Endothelial cell (in vitro differentiated cells): ENCODE measurements around the gene TMEM271. TPM values are rescaled to one million over a fixed set of nuclear protein-coding genes. Genes with fewer than 3 reads are reported as not detected.

ENCODE experiments used
- DNase-seq: peaks from one replicate; pipeline ENCODE4 v3.0.0; 2021; ENCODE audit warnings: low spot score
- H3K27ac Mint-ChIP-seq: one replicate; pipeline ENCODE4 v1.8.0; 2021; ENCODE audit warnings: mixed read lengths, inconsistent platforms; ENCODE audit not compliant: unreplicated experiment
- H3K27me3 Mint-ChIP-seq: one replicate; pipeline ENCODE4 v1.8.0; 2021; ENCODE audit warnings: mild to moderate bottlenecking, moderate library complexity, mixed read lengths, inconsistent platforms; ENCODE audit not compliant: unreplicated experiment
- H3K36me3 Mint-ChIP-seq: one replicate; pipeline ENCODE4 v1.8.0; 2021; ENCODE audit warnings: mild to moderate bottlenecking, low read depth, mixed read lengths, inconsistent platforms; ENCODE audit not compliant: unreplicated experiment
- H3K4me1 Mint-ChIP-seq: one replicate; pipeline ENCODE4 v1.8.0; 2021; ENCODE audit warnings: mild to moderate bottlenecking, mixed read lengths, inconsistent platforms; ENCODE audit not compliant: unreplicated experiment
- H3K4me3 Mint-ChIP-seq: one replicate; pipeline ENCODE4 v1.8.0; 2021; ENCODE audit warnings: mild to moderate bottlenecking, mixed read lengths, inconsistent platforms; ENCODE audit not compliant: unreplicated experiment
- H3K9me3 Mint-ChIP-seq: one replicate; pipeline ENCODE4 v1.8.0; 2021; ENCODE audit warnings: mixed read lengths, inconsistent platforms; ENCODE audit not compliant: unreplicated experiment
- total RNA-seq: library from RNA; stranded (reverse); fragmentation: NEBNext Ultra II Directional; extraction: Animal tissue kit (Norgen Biotek cat#: 25700); gene quantifications from one replicate; pipeline ENCODE4 v1.2.1, GENCODE V29; 2021; ENCODE audit not compliant: unreplicated experiment
- TF ChIP-seq, protein P1 (sequence below): fragments of 200-600 bp; sonication (generic); IDR thresholded peaks from one replicate; pipeline ENCODE4 v1.5.0; 2021; ENCODE audit warnings: antibody characterized with exemption; ENCODE audit not compliant: unreplicated experiment

The TMEM271 gene
- total RNA-seq, 1 donor from 2014 or later: not detected

DNA sequence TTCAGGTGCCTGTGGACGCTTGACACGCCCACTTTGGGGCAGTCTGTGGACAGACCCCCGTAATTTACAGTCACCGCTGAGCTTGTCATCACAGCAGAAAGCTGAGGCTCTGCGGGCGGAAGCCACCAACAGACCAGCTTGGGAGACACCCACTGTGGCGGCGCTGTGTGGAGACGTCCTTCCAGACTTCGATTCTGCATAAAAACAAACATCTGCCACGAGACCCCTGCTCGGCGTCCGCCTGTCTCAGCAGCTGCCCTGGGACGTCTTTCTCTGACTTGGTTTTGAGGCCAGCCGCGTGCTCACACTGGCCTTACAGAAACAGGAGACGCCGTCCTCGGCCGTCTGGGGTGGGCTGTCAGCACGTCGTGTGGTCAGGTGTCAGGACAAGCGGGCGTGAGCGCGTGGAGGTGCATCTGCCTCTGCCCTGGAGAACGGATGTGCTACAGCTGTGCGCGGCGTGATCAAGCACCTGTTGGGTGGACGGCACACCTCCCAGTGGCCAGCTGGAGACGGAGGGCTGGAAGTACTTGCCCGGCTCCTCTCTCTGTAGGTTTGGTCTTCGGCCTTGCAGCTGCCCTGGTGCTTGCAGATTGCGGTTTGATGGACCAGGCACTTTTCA is 39.6 kb downstream of the TMEM271 start:
- Mint-ChIP-seq H3K4me3 (no peak overlapping the region), H3K27ac (no peak overlapping the region), H3K27me3 (peaks cover 12% of the 10 kb centered on the region), H3K36me3 (peaks cover 34% of the 10 kb centered on the region), H3K4me1 (no peaks in the 10 kb centered on the region), H3K9me3 (peaks cover 5% of the 10 kb centered on the region)
- no peak for DNase-seq
- TF ChIP-seq, protein P1, sequence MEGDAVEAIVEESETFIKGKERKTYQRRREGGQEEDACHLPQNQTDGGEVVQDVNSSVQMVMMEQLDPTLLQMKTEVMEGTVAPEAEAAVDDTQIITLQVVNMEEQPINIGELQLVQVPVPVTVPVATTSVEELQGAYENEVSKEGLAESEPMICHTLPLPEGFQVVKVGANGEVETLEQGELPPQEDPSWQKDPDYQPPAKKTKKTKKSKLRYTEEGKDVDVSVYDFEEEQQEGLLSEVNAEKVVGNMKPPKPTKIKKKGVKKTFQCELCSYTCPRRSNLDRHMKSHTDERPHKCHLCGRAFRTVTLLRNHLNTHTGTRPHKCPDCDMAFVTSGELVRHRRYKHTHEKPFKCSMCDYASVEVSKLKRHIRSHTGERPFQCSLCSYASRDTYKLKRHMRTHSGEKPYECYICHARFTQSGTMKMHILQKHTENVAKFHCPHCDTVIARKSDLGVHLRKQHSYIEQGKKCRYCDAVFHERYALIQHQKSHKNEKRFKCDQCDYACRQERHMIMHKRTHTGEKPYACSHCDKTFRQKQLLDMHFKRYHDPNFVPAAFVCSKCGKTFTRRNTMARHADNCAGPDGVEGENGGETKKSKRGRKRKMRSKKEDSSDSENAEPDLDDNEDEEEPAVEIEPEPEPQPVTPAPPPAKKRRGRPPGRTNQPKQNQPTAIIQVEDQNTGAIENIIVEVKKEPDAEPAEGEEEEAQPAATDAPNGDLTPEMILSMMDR: no peak

DNA sequence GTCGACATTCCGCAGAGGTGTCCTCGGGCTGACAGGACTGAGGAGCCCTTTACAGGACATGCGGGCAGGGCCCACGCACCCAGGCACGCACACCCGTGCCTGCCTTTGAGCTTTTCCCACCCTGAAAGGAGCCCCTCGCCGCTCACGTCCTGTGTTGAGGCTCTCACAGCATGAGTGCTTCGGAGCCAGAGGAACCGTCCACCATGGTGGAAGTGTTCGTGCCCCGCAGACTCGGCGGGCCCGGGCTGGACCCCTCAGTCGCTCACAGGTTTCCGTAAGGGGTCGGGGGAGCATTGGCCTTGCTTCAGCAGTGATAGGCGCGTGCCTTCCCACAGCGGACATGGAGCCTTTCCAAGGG is 40.2 kb downstream of the TMEM271 start:
- Mint-ChIP-seq H3K36me3 (peaks cover 37% of the 10 kb centered on the region), H3K27ac (no peak overlapping the region), H3K4me1 (no peaks in the 10 kb centered on the region), H3K9me3 (peaks cover 5% of the 10 kb centered on the region), H3K27me3 (peaks cover 12% of the 10 kb centered on the region), H3K4me3 (no peak overlapping the region)
- DNase-seq: no peak
- TF ChIP-seq, protein P1: no peak

DNA sequence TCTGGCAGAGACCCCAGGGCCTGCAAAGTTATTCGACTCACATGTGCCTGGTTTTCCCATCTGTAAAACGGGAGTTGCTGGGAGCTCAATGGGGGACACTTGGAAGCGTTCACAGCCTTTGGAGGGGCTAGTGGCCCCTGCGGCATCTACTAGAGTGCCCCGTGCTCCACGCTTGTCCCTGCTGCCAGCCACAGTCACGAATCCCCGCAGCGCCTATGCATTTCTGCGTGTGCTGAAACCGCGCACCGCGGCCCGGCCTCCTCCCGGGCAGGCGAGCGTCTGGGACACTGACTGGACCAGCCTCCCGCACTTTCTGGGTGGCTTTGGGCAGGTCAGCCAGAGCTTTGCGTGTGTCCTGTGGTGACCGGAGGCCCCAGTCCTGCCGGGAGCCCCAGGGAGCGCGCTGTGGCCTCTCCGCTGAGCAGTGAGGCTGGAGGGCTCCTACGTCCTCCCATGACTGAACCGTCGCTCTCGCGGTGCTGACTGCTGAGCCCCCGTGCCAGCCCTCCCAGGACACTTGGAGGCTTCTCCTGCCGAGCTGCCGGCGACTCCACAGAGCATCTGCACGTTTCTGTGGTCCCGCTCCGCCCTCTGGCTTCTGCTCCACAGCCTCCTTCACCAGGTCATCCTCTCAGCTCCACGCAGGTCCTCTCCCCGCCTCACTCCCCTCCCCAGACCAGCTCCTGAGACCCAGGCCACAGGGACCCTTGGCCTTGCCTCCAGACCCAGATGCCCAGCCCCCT is 40.7 kb downstream of the TMEM271 start:
- H3K27ac Mint-ChIP-seq: no peak overlapping the region
- TF ChIP-seq, protein P1: no peak
- peaks cover 42% of the 10 kb centered on the region for H3K36me3 Mint-ChIP-seq
- peaks cover 12% of the 10 kb centered on the region for H3K27me3 Mint-ChIP-seq
- H3K4me3 Mint-ChIP-seq: no peak overlapping the region
- no peaks in the 10 kb centered on the region for H3K4me1 Mint-ChIP-seq
- H3K9me3 Mint-ChIP-seq: peaks cover 5% of the 10 kb centered on the region
- DNase-seq: no peak

DNA sequence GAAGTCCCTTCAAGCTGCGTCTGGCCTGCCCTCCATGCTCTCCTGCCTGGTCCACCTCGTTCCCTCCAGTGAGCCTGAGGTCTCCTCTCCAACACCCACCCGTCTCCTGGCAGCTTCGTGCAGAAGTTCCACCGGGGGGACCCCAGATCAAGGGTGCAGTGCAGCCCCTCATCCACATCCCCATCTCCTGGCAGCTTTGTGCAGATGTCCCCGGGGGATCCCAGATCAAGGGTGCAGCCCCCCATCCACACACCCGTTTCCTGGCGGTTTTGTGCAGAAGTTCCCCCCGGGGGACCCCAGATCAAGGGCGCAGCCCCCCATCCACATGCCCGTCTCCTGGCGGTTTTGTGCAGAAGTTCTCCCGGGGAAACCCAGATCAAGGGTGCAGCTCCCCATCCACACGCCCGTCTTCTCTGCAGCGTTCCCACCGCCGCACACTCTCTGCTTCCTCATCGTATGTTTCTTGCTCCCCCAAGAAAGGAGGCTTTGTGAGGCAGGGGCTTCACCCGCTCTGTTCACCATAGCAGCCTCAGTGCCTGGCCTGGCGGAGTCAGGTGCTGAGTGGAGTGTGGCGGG is 41.4 kb downstream of the TMEM271 start:
- peaks cover 5% of the 10 kb centered on the region for H3K9me3 Mint-ChIP-seq
- H3K27ac Mint-ChIP-seq: no peak overlapping the region
- H3K4me1 Mint-ChIP-seq: no peaks in the 10 kb centered on the region
- no peak overlapping the region for H3K4me3 Mint-ChIP-seq
- TF ChIP-seq, protein P1: no peak
- no peak for DNase-seq
- peaks cover 48% of the 10 kb centered on the region for H3K36me3 Mint-ChIP-seq
- H3K27me3 Mint-ChIP-seq: peaks cover 12% of the 10 kb centered on the region

DNA sequence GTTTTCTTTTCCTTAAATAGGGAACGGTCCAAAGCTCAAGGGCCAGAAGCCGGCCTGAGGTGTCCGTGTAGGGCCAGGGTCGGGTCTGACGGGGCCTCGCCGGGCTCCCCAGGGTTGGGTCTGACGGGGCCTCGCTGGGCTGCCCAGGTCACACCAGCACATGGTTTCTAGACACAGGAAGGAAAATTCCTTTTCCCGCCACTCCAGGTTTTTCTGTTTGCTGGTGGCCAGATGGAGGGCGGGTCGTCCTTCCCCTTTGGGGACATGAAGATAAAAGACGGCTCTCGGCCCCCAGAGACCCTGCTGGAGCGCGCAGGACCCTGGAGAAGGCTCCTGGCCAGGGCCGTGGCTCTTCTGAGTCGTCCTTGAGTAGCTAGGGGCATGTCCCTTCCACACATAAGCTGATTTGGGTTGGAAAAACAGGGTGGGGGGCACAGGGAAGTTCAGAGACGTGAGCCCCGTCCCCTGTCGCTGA is 42.0 kb downstream of the TMEM271 start:
- Mint-ChIP-seq H3K36me3 (peaks cover 44% of the 10 kb centered on the region), H3K4me3 (no peak overlapping the region), H3K27ac (no peak overlapping the region), H3K27me3 (peaks cover 12% of the 10 kb centered on the region), H3K4me1 (no peaks in the 10 kb centered on the region), H3K9me3 (peaks cover 5% of the 10 kb centered on the region)
- no peak for DNase-seq
- TF ChIP-seq, protein P1: no peak
